ENCODE data around the gene VPS37D. TPM values are rescaled to one million over a fixed set of nuclear protein-coding genes. Genes with fewer than 3 reads are reported as not detected.

VPS37D gene
- total and polyA plus RNA-seq, 2 of the 4 experiments (the other 2 are of a cell fraction): 2.3 to 3.1 TPM

DNA sequence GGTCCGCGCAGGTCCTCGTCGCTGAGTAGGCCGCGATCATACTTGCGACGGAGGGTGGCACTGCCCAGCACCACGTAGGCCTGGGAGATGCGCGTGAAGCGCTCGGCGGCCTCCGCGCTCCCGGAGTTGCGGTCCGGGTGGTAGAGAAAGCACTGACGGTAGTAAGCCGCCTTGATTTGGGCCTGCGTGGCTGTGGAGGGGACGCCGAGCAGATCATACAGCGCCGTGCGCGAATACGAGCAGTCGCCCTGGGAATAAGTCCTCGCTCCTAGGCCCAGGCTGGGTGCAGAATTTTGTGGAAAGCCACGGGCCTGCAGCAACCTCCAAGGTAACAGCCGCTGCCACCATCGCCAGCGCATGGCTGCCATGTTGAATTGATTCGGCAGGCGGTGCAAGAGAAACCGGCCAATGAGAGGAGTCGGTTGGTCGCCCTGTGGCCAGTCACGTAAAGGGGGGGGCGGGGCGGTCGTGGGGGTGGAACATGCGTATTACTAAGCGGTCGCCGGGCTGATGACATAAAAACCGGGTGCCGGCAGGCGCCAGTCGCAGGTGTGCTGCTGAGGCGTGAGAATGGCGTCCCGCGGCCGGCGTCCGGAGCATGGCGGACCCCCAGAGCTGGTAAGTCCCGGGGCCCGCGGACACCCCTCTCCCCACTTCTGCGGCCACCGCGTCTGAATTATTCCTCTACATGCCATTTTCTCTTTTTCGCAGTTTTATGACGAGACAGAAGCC, 15.6 kb downstream of the VPS37D start, which contains the start of the genes BUD23 and DNAJC30:
Gene BUD23, plus strand, starts transcription at position 542 of the 732 bp plus-strand sequence. Its CDS starts 29 bp downstream, at position 571.
Gene DNAJC30, minus strand, starts transcription at position 398 of the 732 bp plus-strand sequence. Its CDS starts 30 bp downstream, at position 368.
- Histone ChIP-seq H3K14ac (replicated peaks; ENCODE audit: low read depth, low read length) (peak within 1 kb of the TSS; percentile 90), H3K18ac (ENCODE audit: low read depth, low read length) (peak within 1 kb of the TSS; percentile 5; the same call in 1 of the 2 replicates), H2BK120ac (ENCODE audit: low read depth, low read length) (peak within 1 kb of the TSS; percentile 11; the same call in 1 of the 2 replicates), H2AFZ (replicated peaks; ENCODE audit: low read length, poor library complexity) (peak within 1 kb of the TSS; percentile 100), H3K27ac (ENCODE audit: insufficient read depth, low read length) (peak within 1 kb of the TSS; percentile 93), H3K4me3 (ENCODE audit: insufficient read depth, low read depth, low read length) (peak within 1 kb of the TSS; percentile 96), H4K91ac (ENCODE audit: insufficient read depth, low read depth, low read length) (peak within 1 kb of the TSS; percentile 65; the same call in 1 of the 2 replicates), H3K36me3 (ENCODE audit: control insufficient read depth, insufficient read depth, low read length) (peaks cover 14% of the 10 kb centered on the region), H3K9me1 (ENCODE audit: insufficient read depth, low read length) (peaks cover 7% of the 10 kb centered on the region; the same call in 1 of the 2 replicates), H2BK20ac (ENCODE audit: low read depth, low read length) (no peak within 1 kb of the TSS), H3K56ac (ENCODE audit: extremely low read depth, insufficient read depth, low read length) (peak within 1 kb of the TSS; percentile 61), H4K8ac (ENCODE audit: low read depth in 2 of 2, low read length in 2 of 2) (peak within 1 kb of the TSS; percentile 74 to 99), H2AK5ac (ENCODE audit: low read depth, low read length) (peak within 1 kb of the TSS; percentile 64), H2BK15ac (ENCODE audit: low read depth, low read length) (no peak within 1 kb of the TSS; the same call in 2 of the 3 replicates), H3K4ac (ENCODE audit: low read depth, low read length) (peak within 1 kb of the TSS; percentile 83), H4K20me1 (ENCODE audit: insufficient read depth, low read length) (peaks cover 12% of the 10 kb centered on the region; the same call in 1 of the 2 replicates), H2AK9ac (replicated peaks; ENCODE audit: low read depth, low read length, poor library complexity) (peak within 1 kb of the TSS; percentile 84), H3K27me3 (ENCODE audit: control insufficient read depth, insufficient read depth, low read length) (no peaks in the 10 kb centered on the region), H3K9me3 (ENCODE audit: control insufficient read depth, insufficient read depth, low read length) (no peaks in the 10 kb centered on the region), H3K4me1 (ENCODE audit: control insufficient read depth, insufficient read depth, low read length) (peaks cover 13% of the 10 kb centered on the region), H3K79me1 (ENCODE audit: low read depth in 1 of 2, low read length in 2 of 2) (peaks cover 56 to 82% of the 10 kb centered on the region in 2 experiments), H3K4me2 (ENCODE audit: low read depth, low read length) (peak within 1 kb of the TSS; percentile 98), H2BK5ac (ENCODE audit: low read depth, low read length, poor library complexity, severe bottlenecking) (peak within 1 kb of the TSS; percentile 84), H4K5ac (ENCODE audit: low read depth, low read length) (peak within 1 kb of the TSS; percentile 98), H3K23ac (ENCODE audit: low read depth, low read length) (peak within 1 kb of the TSS; percentile 92), H3K9ac (ENCODE audit: low read depth, low read length) (peak within 1 kb of the TSS; percentile 88)
- dilution Hi-C loops (cut with HindIII; ENCODE audit: low sequenced_read_pairs, unreplicated experiment) (no loop called here), intact Hi-C loops (cut with micrococcal nuclease) (loop anchor here (1.0 to 5.0 kb wide), 3 partner anchors 34 to 168 kb away; partner anchors contain the start of gene STX1A), in situ Hi-C loops (cut with MboI; ENCODE audit: low sequenced_read_pairs) (no loop called here)
- peak; percentile 95 for DNase-seq
- ATAC-seq (ENCODE audit: low read depth): peak; percentile 98
- BruUV-seq (replicated peaks): TSS peak; percentile 79
- 1% methylated on average over 40 of the region's 68 CpGs; no CpG with 5 or more reads in 1 of the 2 experiments for WGBS, 2 experiments (ENCODE audit: extremely low coverage in 2 of 2, insufficient read length in 1 of 2)
- POLR2A ChIA-PET (ENCODE audit: unreplicated experiment): no interaction called here
- CTCF ChIA-PET: no interaction called here
- 0 out of 2 replicates have a peak, but pooled peaks have one; percentile 11 for TF ChIP-seq NFE2L2 (IDR thresholded peaks at IDR 0.05; ENCODE audit: low read depth, low read length)
- TF ChIP-seq RFX5 (IDR thresholded peaks at IDR 0.05; ENCODE audit: low read depth, low read length): no peak
- no peak for TF ChIP-seq SMC3 (IDR thresholded peaks at IDR 0.05; ENCODE audit: low read depth, low read length)
- no peak for TF ChIP-seq FOS (IDR thresholded peaks at IDR 0.05; ENCODE audit: low read depth, low read length)
- peak; percentile 60; the same call in 1 of the 2 replicates for TF ChIP-seq MAZ (IDR thresholded peaks at IDR 0.05; ENCODE audit: borderline replicate concordance, low read depth, low read length)
- TF ChIP-seq CEBPB (IDR thresholded peaks at IDR 0.05; ENCODE audit: low read depth, low read length): no peak
- TF ChIP-seq MAFK (IDR thresholded peaks at IDR 0.05; ENCODE audit: low read depth, low read length): no peak
- peak; percentile 97 for TF ChIP-seq MXI1 (IDR thresholded peaks at IDR 0.05; ENCODE audit: borderline replicate concordance, low read depth, low read length)
- peak; percentile 76 for TF ChIP-seq BHLHE40 (IDR thresholded peaks at IDR 0.05; ENCODE audit: low read depth, low read length)
- TF ChIP-seq, protein P1, sequence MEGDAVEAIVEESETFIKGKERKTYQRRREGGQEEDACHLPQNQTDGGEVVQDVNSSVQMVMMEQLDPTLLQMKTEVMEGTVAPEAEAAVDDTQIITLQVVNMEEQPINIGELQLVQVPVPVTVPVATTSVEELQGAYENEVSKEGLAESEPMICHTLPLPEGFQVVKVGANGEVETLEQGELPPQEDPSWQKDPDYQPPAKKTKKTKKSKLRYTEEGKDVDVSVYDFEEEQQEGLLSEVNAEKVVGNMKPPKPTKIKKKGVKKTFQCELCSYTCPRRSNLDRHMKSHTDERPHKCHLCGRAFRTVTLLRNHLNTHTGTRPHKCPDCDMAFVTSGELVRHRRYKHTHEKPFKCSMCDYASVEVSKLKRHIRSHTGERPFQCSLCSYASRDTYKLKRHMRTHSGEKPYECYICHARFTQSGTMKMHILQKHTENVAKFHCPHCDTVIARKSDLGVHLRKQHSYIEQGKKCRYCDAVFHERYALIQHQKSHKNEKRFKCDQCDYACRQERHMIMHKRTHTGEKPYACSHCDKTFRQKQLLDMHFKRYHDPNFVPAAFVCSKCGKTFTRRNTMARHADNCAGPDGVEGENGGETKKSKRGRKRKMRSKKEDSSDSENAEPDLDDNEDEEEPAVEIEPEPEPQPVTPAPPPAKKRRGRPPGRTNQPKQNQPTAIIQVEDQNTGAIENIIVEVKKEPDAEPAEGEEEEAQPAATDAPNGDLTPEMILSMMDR (conservative IDR thresholded peaks at IDR 0.05; ENCODE audit: low read depth, low read length): no peak
- TF ChIP-seq POLR2A (IDR thresholded peaks at IDR 0.05; ENCODE audit: low read depth, low read length): peak; percentile 93
- TF ChIP-seq, protein P2, sequence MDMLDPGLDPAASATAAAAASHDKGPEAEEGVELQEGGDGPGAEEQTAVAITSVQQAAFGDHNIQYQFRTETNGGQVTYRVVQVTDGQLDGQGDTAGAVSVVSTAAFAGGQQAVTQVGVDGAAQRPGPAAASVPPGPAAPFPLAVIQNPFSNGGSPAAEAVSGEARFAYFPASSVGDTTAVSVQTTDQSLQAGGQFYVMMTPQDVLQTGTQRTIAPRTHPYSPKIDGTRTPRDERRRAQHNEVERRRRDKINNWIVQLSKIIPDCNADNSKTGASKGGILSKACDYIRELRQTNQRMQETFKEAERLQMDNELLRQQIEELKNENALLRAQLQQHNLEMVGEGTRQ (IDR thresholded peaks at IDR 0.05; ENCODE audit: low read depth, low read length): peak; percentile 16; the same call in 1 of the 2 replicates
- no peak for TF ChIP-seq RCOR1 (IDR thresholded peaks at IDR 0.05; ENCODE audit: insufficient replicate concordance, low read length)
- TF ChIP-seq, protein P3, sequence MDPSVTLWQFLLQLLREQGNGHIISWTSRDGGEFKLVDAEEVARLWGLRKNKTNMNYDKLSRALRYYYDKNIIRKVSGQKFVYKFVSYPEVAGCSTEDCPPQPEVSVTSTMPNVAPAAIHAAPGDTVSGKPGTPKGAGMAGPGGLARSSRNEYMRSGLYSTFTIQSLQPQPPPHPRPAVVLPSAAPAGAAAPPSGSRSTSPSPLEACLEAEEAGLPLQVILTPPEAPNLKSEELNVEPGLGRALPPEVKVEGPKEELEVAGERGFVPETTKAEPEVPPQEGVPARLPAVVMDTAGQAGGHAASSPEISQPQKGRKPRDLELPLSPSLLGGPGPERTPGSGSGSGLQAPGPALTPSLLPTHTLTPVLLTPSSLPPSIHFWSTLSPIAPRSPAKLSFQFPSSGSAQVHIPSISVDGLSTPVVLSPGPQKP (IDR thresholded peaks at IDR 0.05; ENCODE audit: borderline replicate concordance, low read depth, low read length): no peak

Measured in IMR-90 (cell line).